Ishikawa (cell line): Measurements from ENCODE around the gene CCDC91.

Experiments used
- MAX ChIP-seq: IDR thresholded peaks from 2 replicates; pipeline ENCODE4 v1.6.1; 2012
- TAF1 ChIP-seq: IDR thresholded peaks from 2 replicates; pipeline ENCODE4 v1.6.1; 2012; ENCODE audit warnings: low read depth, mild to moderate bottlenecking
- TCF12 ChIP-seq: IDR thresholded peaks from 2 replicates; pipeline ENCODE4 v1.6.1; 2012; ENCODE audit warnings: low read depth
- TEAD4 ChIP-seq: IDR thresholded peaks from 2 replicates; pipeline ENCODE4 v1.6.1; 2012
- YY1 ChIP-seq: IDR thresholded peaks from 2 replicates; pipeline ENCODE4 v1.6.1; 2012; ENCODE audit warnings: low read depth

GRCh38 chr12:28489246-28489645, 299.0 kb downstream of the CCDC91 start:
- TF ChIP-seq MAX (no peak), TAF1 (no peak), TCF12 (no peak), TEAD4 (no peak), YY1 (no peak)
